Suprapubic skin (tissue), 4 donors: ENCODE data around the gene LMX1A. TPM values are rescaled to one million over a fixed set of nuclear protein-coding genes. Genes with fewer than 3 reads are reported as not detected.

Source experiments
- DNase-seq, 2 donors: peaks; one replicate each; pipeline ENCODE4 v3.0.0-alpha.2; 2019; ENCODE audit warnings: low spot score in 2 of 2
- H3K27ac ChIP-seq: fragments of 200-600 bp; sonication (generic); one replicate; pipeline ENCODE4 v1.5.1; 2019
- H3K27me3 ChIP-seq: fragments of 200-600 bp; sonication (generic); one replicate; pipeline ENCODE4 v1.5.1; 2019
- H3K36me3 ChIP-seq: fragments of 200-600 bp; sonication (generic); one replicate; pipeline ENCODE4 v1.5.1; 2019
- H3K4me1 ChIP-seq: fragments of 200-600 bp; sonication (generic); one replicate; pipeline ENCODE4 v1.5.1; 2019
- H3K4me3 ChIP-seq: fragments of 200-600 bp; sonication (generic); one replicate; pipeline ENCODE4 v1.5.1; 2019; ENCODE audit warnings: mild to moderate bottlenecking
- H3K9me3 ChIP-seq: fragments of 200-600 bp; sonication (generic); one replicate; pipeline ENCODE4 v1.5.1; 2019
- CTCF ChIP-seq, 2 donors: fragments of 200-600 bp in 1 of 2; fragments of 450-650 bp in 1 of 2; sonication (generic) in 1 of 2; IDR thresholded peaks; one replicate each; pipeline ENCODE4 v1.5.1; 2016 to 2019; ENCODE audit warnings: antibody characterized with exemption in 2 of 2, mild to moderate bottlenecking in 1 of 2, moderate library complexity in 1 of 2
- EP300 ChIP-seq: sonication (generic); formaldehyde crosslinking; IDR thresholded peaks from one replicate; pipeline ENCODE4 v1.6.1; 2017; ENCODE audit warnings: antibody characterized with exemption
- POLR2A ChIP-seq, 2 donors: fragments of 450-650 bp; IDR thresholded peaks; one replicate each; pipeline ENCODE4 v1.6.1; 2017; ENCODE audit warnings: antibody characterized with exemption in 2 of 2, mild to moderate bottlenecking in 2 of 2, moderate library complexity in 2 of 2
- POLR2AphosphoS5 ChIP-seq, 3 donors: sonication (generic); formaldehyde crosslinking; IDR thresholded peaks; one replicate each; pipeline ENCODE4 v1.6.1; 2017; ENCODE audit warnings: antibody characterized with exemption in 3 of 3
- WGBS: methylation state at CpG from one replicate; pipeline ENCODE4 v1.1.5; 2018; 5-methylcytosine and 5-hydroxymethylcytosine counted together
- total RNA-seq, 4 donors: library from RNA; depleted of rRNA; stranded (reverse); fragments of >200 nt; gene quantifications; one replicate each; pipeline ENCODE4 v1.1.0, GENCODE V29; 2016

LMX1A gene
- under 1 TPM in 1 of 4 donors, not detected in 3; 0.44 TPM for total RNA-seq

- Histone ChIP-seq H3K9me3 (no peaks in the 10 kb centered on the region), H3K4me3 (peak within 1 kb of the TSS; percentile 48), H3K27ac (no peak within 1 kb of the TSS), H3K27me3 (peaks cover 77% of the 10 kb centered on the region), H3K36me3 (no peaks in the 10 kb centered on the region), H3K4me1 (peaks cover 45% of the 10 kb centered on the region)
- peak; percentile 64 to 84 for DNase-seq
- TF ChIP-seq EP300 (no peak), CTCF (IDR thresholded peaks at IDR 0.05) (no peak), POLR2AphosphoS5 (IDR thresholded peaks at IDR 0.05) (no peak), POLR2A (IDR thresholded peaks at IDR 0.05) (no peak)
- 2% methylated on average over 29 of the region's 88 CpGs for WGBS
These were observed at the start of gene LMX1A for GRCh38 chr1:165355977-165356811. Gene LMX1A, minus strand, starts transcription at chr1:165356715. Its CDS starts 1,156 bp downstream, at chr1:165355559.

GRCh38 chr1:165403835-165404482 is 47.4 kb upstream of the LMX1A start:
- DNase-seq = no peak

GRCh38 chr1:165402517-165403111 is 46.1 kb upstream of the LMX1A start:
- DNase-seq = no peak
- H3K4me3 ChIP-seq = no peak overlapping the region
- H3K4me1 ChIP-seq = peaks cover 4% of the 10 kb centered on the region
- no peaks in the 10 kb centered on the region for H3K9me3 ChIP-seq
- WGBS = 89% methylated on average over 4 of the region's 4 CpGs
- no peaks in the 10 kb centered on the region for H3K27me3 ChIP-seq
- TF ChIP-seq POLR2A (IDR thresholded peaks at IDR 0.05) (no peak), CTCF (IDR thresholded peaks at IDR 0.05) (no peak), EP300 (no peak), POLR2AphosphoS5 (IDR thresholded peaks at IDR 0.05) (no peak)
- no peaks in the 10 kb centered on the region for H3K36me3 ChIP-seq
- H3K27ac ChIP-seq = no peak overlapping the region

More at GRCh38 chr1:165403835-165404482, 47.4 kb upstream of the LMX1A start:
- H3K9me3 ChIP-seq = no peaks in the 10 kb centered on the region
- no peaks in the 10 kb centered on the region for H3K4me1 ChIP-seq
- TF ChIP-seq CTCF (IDR thresholded peaks at IDR 0.05) = peak in 1 of 2 donors; percentile 50
- no peak for TF ChIP-seq POLR2AphosphoS5 (IDR thresholded peaks at IDR 0.05)
- no peaks in the 10 kb centered on the region for H3K27me3 ChIP-seq
- WGBS = 58% methylated on average over 2 of the region's 3 CpGs
- no peak overlapping the region for H3K4me3 ChIP-seq
- H3K36me3 ChIP-seq = no peaks in the 10 kb centered on the region
- no peak overlapping the region for H3K27ac ChIP-seq

GRCh38 chr1:165397944-165398343 is 41.4 kb upstream of the LMX1A start:
- no peaks in the 10 kb centered on the region for H3K27me3 ChIP-seq
- no peaks in the 10 kb centered on the region for H3K9me3 ChIP-seq
- 35% methylated on average over 4 of the region's 4 CpGs for WGBS
- H3K27ac ChIP-seq = peak overlapping the region; percentile 20
- H3K36me3 ChIP-seq = no peaks in the 10 kb centered on the region
- no peak overlapping the region for H3K4me3 ChIP-seq
- peaks cover 12% of the 10 kb centered on the region for H3K4me1 ChIP-seq
- no peak for TF ChIP-seq POLR2A (IDR thresholded peaks at IDR 0.05)
- DNase-seq = no peak

- H3K4me1 ChIP-seq = peaks cover 18% of the 10 kb centered on the region
- no peaks in the 10 kb centered on the region for H3K27me3 ChIP-seq
- H3K36me3 ChIP-seq = no peaks in the 10 kb centered on the region
- no peak overlapping the region for H3K4me3 ChIP-seq
- H3K9me3 ChIP-seq = no peaks in the 10 kb centered on the region
- no peak overlapping the region for H3K27ac ChIP-seq
- WGBS = 94% methylated on average over 4 of the region's 4 CpGs
- DNase-seq = no peak
- TF ChIP-seq EP300 (no peak), POLR2A (IDR thresholded peaks at IDR 0.05) (no peak), POLR2AphosphoS5 (IDR thresholded peaks at IDR 0.05) (no peak), CTCF (IDR thresholded peaks at IDR 0.05) (no peak)
These were observed 39.4 kb upstream of the LMX1A start for GRCh38 chr1:165395901-165396300.
